A673 (cell line): Measurements from ENCODE around the gene ATG12. TPM values are rescaled to one million over a fixed set of nuclear protein-coding genes. Genes with fewer than 3 reads are reported as not detected.
"Not testable (repeated sequence)": the region's sequence is repeated elsewhere in the genome, so short reads cannot be mapped to it uniquely, and the experiment has no call there.

Experiments
- BruUV-seq: library from RNA; stranded (reverse); fragments of 400-500 nt; replicated peaks from 2 replicates; lab custom pipeline; 2021; lab: Mats Ljungman, UMichigan
- CTCF ChIA-PET: fragments of 300-600 bp; sonication (Branson Sonifier 250); formaldehyde crosslinking; loops from one replicate; lab custom pipeline; 2022; ENCODE audit warnings: antibody characterized with exemption; lab: Charles Lee
- POLR2A ChIA-PET: fragments of 300-600 bp; sonication (Branson Sonifier 250); formaldehyde crosslinking; loops from one replicate; lab custom pipeline; 2022; ENCODE audit warnings: antibody characterized with exemption; ENCODE audit not compliant: low non-redundant PET; lab: Charles Lee
- DNase-seq: peaks from one replicate; pipeline ENCODE4 v3.0.0-alpha.2; 2015; ENCODE audit warnings: low spot score
- H3K27ac ChIP-seq: fragments of 200-600 bp; sonication (generic); 2 replicates; pipeline ENCODE4 v1.5.1; 2016; ENCODE audit warnings: mixed run types, low read depth, mild to moderate bottlenecking, mixed read lengths, antibody characterized with exemption, low read length; ENCODE audit not compliant: poor library complexity, severe bottlenecking
- H3K27me3 ChIP-seq: fragments of 200-600 bp; sonication (generic); replicated peaks from 2 replicates; pipeline ENCODE4 v1.6.1; 2017; ENCODE audit warnings: mixed run types, low read depth, mild to moderate bottlenecking, mixed read lengths, antibody characterized with exemption, low read length; ENCODE audit not compliant: insufficient read depth, poor library complexity
- H3K36me3 ChIP-seq: fragments of 200-600 bp; sonication (generic); 2 replicates; pipeline ENCODE4 v1.6.1; 2016; ENCODE audit warnings: mixed run types, mild to moderate bottlenecking, mixed read lengths, antibody characterized with exemption, low read length; ENCODE audit not compliant: insufficient read depth, poor library complexity, severe bottlenecking
- H3K4me1 ChIP-seq: fragments of 200-600 bp; sonication (generic); 2 replicates; pipeline ENCODE4 v1.6.1; 2017; ENCODE audit warnings: mixed run types, mild to moderate bottlenecking, mixed read lengths, antibody characterized with exemption, low read length; ENCODE audit not compliant: insufficient read depth, poor library complexity, severe bottlenecking
- H3K4me3 ChIP-seq: fragments of 200-600 bp; sonication (generic); 2 replicates; pipeline ENCODE4 v1.5.1; 2016; ENCODE audit warnings: low read depth, mixed run types, mild to moderate bottlenecking, mixed read lengths, low read length; ENCODE audit not compliant: poor library complexity, severe bottlenecking
- H3K9me3 ChIP-seq: fragments of 200-600 bp; sonication (generic); 2 replicates; pipeline ENCODE4 v1.6.1; 2016; ENCODE audit warnings: mixed run types, low read depth, mild to moderate bottlenecking, mixed read lengths, antibody characterized with exemption, low read length; ENCODE audit not compliant: poor library complexity, severe bottlenecking
- EZH2 ChIP-seq: fragments of 200-600 bp; sonication (generic); IDR thresholded peaks from 2 replicates; pipeline ENCODE4 v1.6.1; 2017; ENCODE audit warnings: borderline replicate concordance, low read depth, mild to moderate bottlenecking, mixed read lengths, antibody characterized with exemption, low read length; ENCODE audit not compliant: poor library complexity, severe bottlenecking
- intact Hi-C: fragments of 100-400 bp; cut with micrococcal nuclease; formaldehyde crosslinking; loops from one replicate; pipeline ENCODE4 v1.10.0; 2022; ENCODE audit not compliant: unreplicated experiment
- total RNA-seq: library from RNA; stranded (reverse); gene quantifications from 2 replicates; pipeline ENCODE4 v1.2.3, GENCODE V29; 2021
- TF ChIP-seq, protein P1 (sequence below): fragments of 300-800, 200-600 bp; sonication (generic); conservative IDR thresholded peaks from 2 replicates; pipeline ENCODE4 v1.5.1; 2017; ENCODE audit warnings: low read depth, mild to moderate bottlenecking, antibody characterized with exemption, low read length, moderate library complexity, mixed read lengths

Gene ATG12
- total RNA-seq, 1 experiment from 2014 or later, result 55.8 TPM

DNA sequence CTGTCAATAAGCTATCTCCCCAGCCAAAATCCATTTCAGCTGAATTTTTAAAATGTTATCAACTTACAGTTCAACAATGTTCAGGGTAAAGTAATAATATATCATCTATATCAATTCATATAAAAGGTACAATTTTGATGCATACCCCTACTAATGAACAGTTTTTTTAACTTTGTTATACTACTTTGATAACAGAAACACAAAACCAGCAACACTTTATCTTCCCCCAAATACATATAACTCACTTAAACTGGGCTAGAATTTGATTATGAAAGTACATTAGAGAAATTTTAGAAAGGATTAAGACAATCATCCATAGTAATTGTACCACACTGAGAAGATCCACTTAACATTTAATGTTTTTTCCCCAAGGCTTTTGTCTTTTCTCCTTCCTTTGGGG, 30.0 kb downstream of the ATG12 start:
- Histone ChIP-seq H3K36me3 (no peaks in the 10 kb centered on the region), H3K9me3 (no peaks in the 10 kb centered on the region), H3K4me1 (peaks cover 3% of the 10 kb centered on the region), H3K27ac (no peak overlapping the region), H3K27me3 (peaks cover 42% of the 10 kb centered on the region), H3K4me3 (no peak overlapping the region)
- POLR2A ChIA-PET, result no interaction called here
- DNase-seq, result no peak
- CTCF ChIA-PET, result no interaction called here
- no peak for TF ChIP-seq EZH2
- TF ChIP-seq, protein P1, sequence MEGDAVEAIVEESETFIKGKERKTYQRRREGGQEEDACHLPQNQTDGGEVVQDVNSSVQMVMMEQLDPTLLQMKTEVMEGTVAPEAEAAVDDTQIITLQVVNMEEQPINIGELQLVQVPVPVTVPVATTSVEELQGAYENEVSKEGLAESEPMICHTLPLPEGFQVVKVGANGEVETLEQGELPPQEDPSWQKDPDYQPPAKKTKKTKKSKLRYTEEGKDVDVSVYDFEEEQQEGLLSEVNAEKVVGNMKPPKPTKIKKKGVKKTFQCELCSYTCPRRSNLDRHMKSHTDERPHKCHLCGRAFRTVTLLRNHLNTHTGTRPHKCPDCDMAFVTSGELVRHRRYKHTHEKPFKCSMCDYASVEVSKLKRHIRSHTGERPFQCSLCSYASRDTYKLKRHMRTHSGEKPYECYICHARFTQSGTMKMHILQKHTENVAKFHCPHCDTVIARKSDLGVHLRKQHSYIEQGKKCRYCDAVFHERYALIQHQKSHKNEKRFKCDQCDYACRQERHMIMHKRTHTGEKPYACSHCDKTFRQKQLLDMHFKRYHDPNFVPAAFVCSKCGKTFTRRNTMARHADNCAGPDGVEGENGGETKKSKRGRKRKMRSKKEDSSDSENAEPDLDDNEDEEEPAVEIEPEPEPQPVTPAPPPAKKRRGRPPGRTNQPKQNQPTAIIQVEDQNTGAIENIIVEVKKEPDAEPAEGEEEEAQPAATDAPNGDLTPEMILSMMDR, result no peak
- no TSS peak for BruUV-seq
- intact Hi-C loops, result no loop called here

DNA sequence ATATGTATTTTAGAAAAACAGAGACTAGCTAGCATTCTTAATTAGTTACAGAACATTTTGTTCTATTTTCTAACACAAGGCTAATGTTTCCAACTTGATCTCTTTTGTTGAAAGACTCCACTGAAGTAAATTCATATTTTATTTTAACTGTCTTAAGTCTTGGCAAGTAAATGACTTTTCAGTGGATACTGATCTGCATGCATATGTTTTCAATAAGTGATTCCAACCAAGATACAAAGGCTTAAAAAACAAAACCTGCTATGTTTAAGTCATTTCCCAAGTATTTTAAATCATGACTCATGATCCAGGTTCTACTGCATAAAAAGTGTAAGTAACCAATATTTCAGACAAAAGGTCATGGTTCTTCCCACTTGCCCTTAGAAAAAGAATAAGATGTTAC, 30.6 kb downstream of the ATG12 start:
- Histone ChIP-seq H3K9me3 (no peaks in the 10 kb centered on the region), H3K4me3 (no peak overlapping the region), H3K4me1 (peaks cover 3% of the 10 kb centered on the region), H3K27me3 (peaks cover 35% of the 10 kb centered on the region), H3K36me3 (no peaks in the 10 kb centered on the region), H3K27ac (no peak overlapping the region)
- POLR2A ChIA-PET, result no interaction called here
- TF ChIP-seq, protein P1, result no peak
- no peak for TF ChIP-seq EZH2
- intact Hi-C loops, result no loop called here
- CTCF ChIA-PET, result no interaction called here
- no peak for DNase-seq
- no TSS peak for BruUV-seq

DNA sequence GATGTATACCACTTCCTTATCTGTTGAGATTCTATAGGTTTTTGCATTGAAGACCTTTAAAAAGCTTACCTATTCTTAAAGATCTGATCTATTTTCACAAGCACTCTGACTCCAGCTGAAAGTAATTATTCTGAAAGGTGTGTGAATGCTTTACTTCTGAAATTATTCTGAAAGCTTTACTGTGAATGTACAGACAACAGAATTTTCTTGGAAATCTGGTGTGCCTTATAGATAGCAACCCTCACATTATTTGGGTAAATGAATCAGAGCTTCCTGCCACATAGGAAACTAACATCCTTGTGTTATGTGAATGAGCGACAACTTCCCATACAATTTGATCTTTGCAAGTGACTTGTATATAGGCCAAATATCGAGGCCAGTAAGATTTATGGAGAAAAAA, 31.4 kb downstream of the ATG12 start:
- TF ChIP-seq, protein P1, result no peak
- no peak for TF ChIP-seq EZH2
- no peak for DNase-seq
- Histone ChIP-seq H3K27me3 (peaks cover 27% of the 10 kb centered on the region), H3K36me3 (no peaks in the 10 kb centered on the region), H3K4me1 (no peaks in the 10 kb centered on the region), H3K4me3 (no peak overlapping the region), H3K9me3 (no peaks in the 10 kb centered on the region), H3K27ac (no peak overlapping the region)
- BruUV-seq, result no TSS peak
- intact Hi-C loops, result no loop called here
- ChIA-PET CTCF (no interaction called here), POLR2A (no interaction called here)

DNA sequence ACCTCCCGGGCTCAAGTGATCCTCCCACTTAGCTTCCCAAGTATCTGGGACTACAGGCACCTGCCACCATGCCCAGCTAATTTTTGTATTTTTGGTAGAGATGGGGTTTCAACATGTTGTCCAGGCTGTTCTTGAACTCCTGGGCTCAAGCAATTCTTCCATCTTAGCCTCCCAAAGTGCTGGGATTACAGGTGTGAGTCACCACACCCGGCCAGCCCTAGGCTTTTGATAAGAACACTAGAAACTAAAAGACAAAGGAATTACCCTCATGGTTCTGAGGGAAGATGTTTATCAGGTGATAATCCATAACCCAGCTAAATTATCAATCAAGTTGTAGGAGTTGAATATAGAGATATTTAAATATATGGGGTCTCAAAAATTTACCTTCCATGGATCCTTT, 33.3 kb downstream of the ATG12 start:
- H3K9me3 ChIP-seq, CTCF ChIA-PET, H3K4me3 ChIP-seq, H3K27ac ChIP-seq, POLR2A ChIA-PET, H3K36me3 ChIP-seq, DNase-seq, intact Hi-C loops, H3K4me1 ChIP-seq, BruUV-seq, H3K27me3 ChIP-seq: not testable (repeated sequence)
